Middle frontal gyrus (tissue), 1 donor: Measurements from ENCODE around the gene ADRA2C.

Experiments
- DNase-seq: peaks from one replicate; pipeline ENCODE4 v3.0.0-alpha.2; 2015; ENCODE audit warnings: low spot score; ENCODE audit errors: extremely low spot score

ADRA2C gene

GRCh38 chr4:3791910-3792542, 25.8 kb downstream of the ADRA2C start:
- DNase-seq: no peak

DNA sequence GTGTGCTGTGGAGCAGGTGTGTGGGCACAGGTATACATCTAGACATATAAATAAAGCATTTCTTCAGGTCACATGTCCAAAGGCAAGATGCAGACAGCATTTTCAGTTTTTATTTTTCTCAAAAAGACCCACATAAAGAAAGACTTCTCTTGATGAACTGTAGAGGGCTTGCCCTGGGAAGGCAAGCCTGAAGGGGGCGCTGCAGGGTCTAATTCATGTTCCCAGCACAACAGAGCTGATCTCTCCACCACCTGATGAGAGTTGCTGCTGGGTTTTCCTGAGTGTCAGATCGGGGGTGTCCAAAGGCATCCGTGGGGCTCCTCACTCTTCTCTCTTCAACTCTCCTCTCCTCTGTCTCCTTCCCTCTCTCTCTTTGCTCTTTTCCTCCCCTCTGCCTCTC, 26.6 kb downstream of the ADRA2C start:
- no peak for DNase-seq

- DNase-seq: no peak
Measured at GRCh38 chr4:3793545-3793944, 27.4 kb downstream of the ADRA2C start.

GRCh38 chr4:3796960-3797359, 30.8 kb downstream of the ADRA2C start:
- no peak for DNase-seq

DNA sequence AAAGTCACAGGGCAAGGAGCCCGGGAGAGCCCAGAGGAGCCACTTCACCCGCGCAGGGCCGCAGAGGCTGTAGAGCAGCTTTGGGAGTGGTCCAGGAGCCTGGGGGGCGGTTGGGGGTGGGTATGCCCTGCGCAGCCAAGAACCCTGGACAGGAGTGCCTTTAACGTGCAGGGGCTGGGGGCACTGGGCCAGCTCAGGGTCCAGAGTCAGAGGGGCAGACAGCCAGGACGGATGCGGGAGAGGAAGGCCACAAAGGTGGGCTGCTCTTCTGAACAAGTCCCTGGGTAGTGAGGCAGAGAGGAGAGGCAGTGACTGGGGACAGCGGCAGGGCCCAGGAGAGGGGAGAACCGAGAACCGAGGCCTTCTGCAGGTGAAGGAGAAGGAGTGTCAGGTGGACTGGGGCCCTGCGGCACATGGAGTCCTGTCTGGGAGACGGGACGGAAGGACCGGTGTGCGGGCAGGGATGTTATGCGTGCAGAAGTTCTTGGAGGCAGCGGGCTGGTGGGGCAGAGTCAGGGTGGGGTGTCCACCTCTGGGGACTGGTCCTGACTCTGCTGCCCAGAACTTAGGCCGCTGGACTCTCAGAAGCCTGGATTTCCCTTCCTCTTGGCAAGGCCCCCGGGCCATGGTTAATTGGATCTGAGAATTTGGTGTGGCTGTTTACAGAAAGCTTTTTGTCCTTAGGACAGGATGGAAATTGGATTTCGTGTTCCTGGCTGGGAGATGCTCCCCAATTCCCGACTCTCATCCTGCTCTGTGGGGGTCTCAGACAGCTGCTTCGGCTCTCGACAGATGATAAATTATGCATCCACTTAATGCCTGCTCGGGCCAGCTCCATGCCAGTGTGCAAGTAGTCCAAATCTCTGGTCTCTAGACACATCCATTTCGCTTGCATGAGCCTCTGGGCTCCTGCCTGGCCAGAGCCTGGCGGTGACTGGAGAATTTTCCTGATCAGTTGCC, 31.9 kb downstream of the ADRA2C start:
- DNase-seq: no peak

DNA sequence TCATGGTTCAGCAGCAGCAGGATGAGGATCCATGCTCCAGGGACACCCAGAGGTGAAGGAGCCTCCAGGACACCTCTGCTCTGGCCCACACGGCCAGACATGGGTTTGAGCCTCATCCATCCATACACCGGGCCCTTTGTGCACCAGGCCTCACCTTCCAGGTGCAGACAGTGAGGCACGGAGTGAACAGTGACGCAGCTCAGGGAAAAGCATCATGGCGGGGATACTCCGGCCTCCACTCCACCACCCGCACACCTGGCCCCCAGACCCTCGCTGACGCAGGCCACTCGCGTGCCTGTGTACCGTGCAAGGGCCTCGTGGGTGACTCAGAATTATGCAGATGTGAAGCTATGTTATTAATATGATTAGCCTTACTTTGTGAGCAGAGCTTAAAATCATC, 33.3 kb downstream of the ADRA2C start:
- DNase-seq: no peak

DNA sequence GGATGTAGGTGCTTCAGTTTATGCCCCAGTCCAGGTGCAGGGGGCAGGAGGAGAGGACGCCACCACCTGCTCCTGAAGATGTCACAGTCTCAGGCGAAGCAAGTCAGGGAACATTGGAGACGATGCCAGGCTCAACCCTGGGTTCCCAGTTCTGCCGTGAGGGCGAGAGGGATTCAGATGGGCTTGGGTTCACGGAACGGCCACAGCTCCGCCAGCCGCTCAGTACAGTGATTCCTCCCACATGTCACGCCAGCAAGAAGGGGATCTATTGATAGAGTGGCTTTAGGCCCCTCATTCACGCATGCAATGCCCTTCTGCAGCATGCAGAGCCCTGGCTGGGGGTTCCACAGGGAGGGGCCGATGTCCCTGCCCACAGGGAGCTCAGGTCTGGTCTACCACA, 34.2 kb downstream of the ADRA2C start:
- DNase-seq: no peak

DNA sequence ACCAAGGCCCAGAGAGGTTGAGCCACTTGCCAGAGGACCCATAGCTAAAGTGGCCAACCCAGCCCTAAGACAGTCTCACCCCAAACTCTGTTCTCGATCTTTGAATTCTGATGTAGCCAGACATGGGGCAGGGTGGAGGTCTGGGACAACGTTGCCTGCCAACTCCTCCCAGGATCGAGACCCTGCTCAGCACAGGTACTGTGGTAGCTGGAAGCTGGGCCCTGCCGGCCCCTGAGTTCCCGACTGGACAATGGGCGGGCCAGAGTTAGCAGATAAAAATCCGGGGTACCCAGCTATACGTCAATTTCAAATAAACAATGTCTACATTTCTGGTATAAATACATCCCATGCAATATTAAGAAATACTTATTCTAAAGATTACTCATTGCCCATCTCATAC, 35.3 kb downstream of the ADRA2C start:
- no peak for DNase-seq

DNA sequence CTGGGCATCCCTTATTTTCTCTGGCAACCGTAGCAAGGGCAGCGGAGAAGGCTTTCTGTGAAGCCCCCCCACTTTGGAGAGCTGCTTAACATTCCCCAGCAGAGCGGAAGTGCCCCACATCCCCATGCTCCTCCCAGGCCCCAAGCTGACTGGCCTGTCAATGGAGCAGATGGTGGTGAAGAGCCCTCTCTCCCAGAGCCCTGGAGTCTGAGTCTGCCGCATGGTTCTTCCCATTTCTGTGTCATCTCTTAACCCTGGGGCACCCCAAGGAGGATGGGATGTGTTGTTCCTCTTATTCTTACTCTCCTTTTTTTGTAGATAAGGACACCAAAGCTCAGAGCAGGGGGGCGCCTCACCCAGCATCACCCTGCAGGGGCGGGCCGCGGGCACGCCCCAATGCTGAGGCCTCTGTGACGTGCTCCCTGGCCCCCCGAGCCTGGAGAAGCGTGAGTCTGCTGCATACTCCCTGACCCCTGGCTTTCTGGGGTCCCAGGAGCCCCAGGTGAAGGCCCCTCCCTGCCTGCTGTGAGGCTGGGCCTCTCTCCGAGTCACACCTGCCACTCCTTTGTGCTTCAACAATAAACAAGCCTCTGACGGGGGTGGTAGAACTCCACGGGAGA, 35.9 kb downstream of the ADRA2C start:
- no peak for DNase-seq

GRCh38 chr4:3802571-3803474, 36.6 kb downstream of the ADRA2C start:
- no peak for DNase-seq

GRCh38 chr4:3803475-3803847, 37.3 kb downstream of the ADRA2C start:
- no peak for DNase-seq

- DNase-seq: no peak
Measured at GRCh38 chr4:3803946-3804345, 37.8 kb downstream of the ADRA2C start.

GRCh38 chr4:3805026-3805425, 38.8 kb downstream of the ADRA2C start:
- DNase-seq: no peak

DNA sequence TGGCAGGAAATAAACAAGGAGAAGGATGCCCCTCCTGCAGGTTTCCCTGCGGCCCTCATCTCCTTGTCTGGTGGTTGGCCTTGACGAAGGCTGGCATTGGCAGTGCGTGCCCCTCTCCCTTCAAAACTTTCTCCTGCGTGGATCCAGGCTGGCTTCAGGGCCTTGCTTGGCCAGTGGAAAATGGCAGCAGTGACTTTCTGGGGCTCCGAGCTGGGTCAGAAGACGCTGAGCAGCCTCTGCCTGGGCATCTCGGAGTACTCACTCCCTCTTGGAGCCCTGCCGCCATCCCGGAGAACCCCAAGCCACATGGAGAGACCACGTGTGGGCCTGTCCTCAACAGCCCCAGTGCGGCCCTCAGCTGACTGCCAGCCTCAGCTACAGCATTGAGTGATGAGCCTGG, 39.5 kb downstream of the ADRA2C start:
- no peak for DNase-seq

DNA sequence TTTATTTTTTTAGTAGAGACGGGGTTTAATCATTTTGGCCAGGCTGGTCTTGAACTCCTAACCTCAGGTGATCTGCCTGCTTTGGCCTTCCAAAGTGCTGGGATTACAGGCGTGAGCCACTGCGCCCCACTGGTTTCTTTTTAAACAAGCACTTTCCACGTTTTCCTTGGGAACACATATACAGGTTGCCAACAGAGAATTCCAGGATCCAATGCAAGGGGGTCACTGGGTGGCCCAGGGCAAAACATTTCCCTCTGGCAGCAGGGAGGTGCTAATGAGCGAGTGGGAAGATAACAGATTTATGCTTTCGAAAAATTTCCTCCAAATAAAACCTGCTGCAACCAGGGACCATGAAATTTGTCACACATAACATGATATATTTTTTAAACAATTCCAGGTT, 41.1 kb downstream of the ADRA2C start:
- DNase-seq: no peak

- no peak for DNase-seq
Measured at GRCh38 chr4:3807822-3808496, 41.8 kb downstream of the ADRA2C start.

DNA sequence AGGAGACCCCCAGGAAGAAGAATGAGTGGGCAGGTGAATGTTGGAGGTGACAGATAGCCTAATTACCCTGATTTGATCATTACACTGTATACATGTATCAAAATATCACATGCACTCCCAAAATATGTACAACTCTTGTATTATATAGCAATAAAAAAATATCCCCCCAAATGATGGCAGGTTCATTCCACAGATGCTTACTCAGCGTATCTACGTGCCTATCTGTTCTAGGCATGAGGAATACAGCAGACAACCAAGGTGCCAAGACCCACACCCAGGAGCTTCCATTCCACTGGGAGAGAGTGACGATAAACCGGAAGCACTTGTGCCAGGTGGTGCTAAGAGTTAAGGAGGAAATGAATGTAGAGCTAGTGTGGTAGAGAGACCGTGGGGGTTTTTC, 42.4 kb downstream of the ADRA2C start:
- DNase-seq: no peak

- DNase-seq: no peak
Measured at GRCh38 chr4:3809028-3809427, 42.8 kb downstream of the ADRA2C start.

DNA sequence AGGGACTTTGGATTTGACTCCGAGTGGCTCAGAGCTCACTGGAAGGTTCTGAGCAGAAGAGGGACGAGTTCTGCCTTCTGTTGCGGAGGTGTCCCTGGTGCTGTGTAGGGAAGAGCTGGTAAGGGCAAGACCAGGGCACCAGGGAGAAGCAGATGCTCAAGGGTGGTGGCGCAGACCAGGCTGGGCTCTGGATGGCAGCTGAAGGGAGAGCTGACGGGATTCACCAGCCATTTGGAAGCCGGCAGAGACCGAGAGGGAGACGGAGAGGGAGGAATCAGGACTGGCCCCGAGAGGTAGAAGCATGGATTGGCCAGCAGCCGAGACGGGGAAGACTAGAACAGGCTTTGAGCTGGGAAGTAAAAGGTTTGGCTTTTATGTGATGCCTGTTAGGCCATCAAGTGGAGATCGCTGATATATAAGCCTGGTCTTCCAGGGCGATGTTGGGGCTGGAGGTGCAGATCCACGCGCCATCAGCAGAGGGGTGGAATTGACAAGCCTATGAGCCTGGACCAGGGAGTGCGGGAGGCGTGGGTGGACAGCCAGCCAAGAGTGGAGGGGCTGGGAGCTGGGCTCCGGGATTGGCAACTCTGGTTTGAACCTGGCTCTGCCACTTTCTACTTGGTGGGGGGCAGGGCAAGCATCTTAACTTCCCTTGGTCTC, 43.4 kb downstream of the ADRA2C start:
- no peak for DNase-seq

GRCh38 chr4:3810111-3810680, 44.0 kb downstream of the ADRA2C start:
- DNase-seq: no peak
